NOMO-1 treated with dmso at 0.1 percent for 144 hours (cell line): ENCODE results near the gene SLC6A6.

Experiments used
- DNase-seq: peaks from one replicate; lab custom pipeline; 2025; ENCODE audit not compliant: unreplicated experiment; lab: John Stamatoyannopoulos, UW

Gene SLC6A6

DNA sequence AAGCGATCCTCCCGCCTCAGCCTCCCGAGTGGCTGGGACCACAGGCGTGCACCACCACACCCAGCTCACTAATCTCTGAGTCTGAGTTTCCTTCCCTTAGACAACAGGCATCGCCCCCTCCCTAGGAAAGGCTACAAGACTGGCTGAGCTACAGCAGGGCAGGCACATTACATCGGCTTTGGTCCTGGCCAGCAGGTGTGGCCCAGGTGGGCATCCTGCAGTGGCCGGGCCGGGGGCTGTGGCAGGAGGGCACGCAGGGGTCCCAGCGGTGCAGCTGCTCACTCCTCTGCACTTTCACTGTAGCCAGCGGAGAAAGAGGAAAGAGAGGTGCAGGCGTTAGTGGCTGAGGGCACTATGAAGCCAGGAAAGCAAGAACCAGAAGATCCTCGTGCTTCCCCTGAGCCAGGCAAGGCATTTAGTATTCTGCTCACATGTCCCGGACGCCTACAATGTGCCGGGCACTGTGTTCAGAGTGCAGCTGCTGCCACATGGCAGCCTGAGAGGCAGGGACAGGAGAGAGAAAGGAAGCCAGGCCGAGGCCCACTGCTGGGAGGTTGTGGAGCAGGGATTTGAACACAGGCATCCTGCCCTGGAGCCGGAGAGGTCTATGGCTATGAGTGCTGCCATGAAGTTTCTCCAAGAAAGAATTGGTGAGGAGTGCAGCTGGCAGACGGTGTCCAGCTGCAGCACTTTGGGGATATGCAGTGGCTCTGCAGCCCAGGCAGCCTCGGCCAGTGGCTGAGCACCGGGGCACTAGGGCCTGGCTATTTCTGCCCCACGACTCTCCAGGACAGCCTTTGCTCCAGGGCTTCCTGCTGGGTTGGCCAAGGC lies 115.4 kb downstream of the SLC6A6 start:
- DNase-seq, result no peak

DNA sequence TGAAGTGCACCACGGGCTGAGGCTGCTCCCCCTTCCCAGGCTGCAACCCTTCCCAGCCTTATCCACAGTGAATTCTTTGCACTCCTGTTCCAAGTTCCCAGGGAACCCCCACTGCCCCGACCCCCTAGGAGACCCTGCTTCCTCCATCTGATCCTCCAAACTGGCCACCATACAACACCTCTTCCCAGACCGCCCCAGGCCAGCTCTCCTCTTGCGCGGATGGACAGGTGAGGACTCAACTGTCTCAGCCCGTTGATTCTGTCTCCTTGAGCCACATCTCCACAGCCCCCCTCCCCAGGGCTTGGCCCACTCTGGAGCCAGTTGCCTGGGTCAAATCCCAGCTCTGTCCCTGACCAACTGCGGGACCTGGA lies 116.0 kb downstream of the SLC6A6 start:
- DNase-seq, result no peak

DNA sequence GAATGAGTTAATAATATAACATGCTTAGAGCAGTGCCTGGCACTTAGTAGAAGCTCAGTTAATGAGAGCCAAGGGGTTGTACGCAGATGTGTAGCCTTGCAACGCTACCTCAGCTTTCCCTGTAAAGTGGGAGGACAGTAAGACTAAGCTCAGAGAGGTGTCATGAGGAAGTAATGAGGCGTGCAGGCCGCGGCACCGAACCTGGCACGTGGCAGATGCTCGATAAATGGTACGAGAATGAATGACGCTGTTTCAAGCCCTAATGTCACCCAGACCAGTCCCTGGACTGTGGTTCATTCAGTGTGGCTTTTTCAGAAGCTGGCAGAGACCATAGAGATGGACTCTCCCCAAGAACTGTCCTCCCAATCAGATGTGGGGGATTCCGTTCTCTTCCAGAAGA lies 116.5 kb downstream of the SLC6A6 start:
- DNase-seq, result no peak

DNA sequence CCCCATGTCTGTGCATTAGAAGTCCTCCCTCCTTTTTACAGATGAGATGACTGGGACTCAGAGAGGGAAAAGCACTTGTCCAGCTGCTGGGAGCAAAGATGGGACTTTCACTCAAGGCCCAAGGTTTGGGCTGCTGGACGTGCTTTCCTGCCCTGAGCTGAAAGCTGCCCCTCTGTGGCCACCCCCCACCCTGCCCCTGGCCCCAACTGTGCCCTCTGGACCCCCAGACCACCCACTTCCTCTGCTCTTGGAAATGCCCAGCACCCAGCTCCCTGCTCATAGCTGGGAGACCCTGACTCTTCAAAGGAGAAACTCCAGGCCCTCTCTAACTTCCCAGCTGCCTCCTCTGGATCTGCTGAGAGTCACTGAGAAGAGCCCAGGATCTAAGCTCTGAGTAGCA lies 117.0 kb downstream of the SLC6A6 start:
- DNase-seq, result no peak

DNA sequence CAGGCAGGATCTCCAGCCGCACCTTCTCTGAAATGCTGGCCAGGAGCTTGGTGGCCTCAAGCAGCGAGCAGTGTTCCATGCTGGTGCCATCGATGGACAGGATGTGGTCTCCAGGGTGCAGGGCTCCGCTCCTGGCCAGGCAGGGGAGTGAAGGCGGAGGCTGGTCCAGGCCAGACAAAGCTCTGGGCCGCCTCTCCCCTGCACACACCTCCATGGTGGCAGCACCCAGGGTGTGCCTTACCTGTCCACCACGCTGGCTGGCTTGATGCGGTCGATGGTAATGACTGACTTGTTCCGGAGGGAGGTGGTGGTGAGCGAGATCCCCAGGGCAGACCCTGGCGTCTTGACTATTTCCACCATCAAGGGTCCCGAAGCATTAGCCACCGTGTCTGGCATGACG lies 117.7 kb downstream of the SLC6A6 start:
- no peak for DNase-seq

DNA sequence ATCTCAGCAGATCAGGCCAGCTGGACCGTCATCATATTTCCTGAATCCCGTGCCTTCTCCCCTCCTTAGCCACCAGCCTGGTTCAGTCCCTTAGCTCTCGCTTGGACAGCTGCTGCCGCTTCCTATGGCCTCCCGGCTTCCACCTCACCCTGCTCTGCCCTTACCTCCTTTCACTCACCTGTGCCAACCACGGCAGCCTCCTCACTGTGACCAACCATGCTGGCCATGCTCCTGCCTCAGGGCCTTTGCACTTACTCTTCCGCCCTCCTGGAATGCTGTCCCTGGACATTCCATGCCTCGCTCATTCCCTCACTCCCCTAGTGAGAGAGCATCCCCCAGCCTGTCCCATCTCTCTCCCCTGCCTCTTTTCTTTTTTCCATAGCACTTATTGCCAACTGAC lies 118.6 kb downstream of the SLC6A6 start:
- no peak for DNase-seq

DNA sequence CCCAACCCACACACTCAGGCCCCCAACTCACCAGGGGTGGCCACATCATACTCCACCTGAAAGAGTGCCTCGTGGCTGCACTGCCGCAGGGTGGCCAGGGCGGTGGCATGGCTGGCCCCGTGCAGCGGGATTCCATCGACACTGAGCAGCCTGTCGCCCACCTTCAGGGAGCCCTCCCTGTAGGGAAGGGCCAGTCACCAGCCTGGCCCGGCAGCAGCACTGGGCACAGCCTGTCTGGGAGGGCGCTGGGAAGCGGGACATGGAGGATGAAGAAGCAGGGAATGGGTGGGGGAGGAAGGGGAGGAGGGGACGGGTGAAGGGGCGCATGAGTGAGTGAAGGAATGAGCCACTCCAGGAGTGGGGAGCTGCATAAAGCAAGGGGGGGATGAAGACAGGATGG lies 119.2 kb downstream of the SLC6A6 start:
- DNase-seq, result no peak

DNA sequence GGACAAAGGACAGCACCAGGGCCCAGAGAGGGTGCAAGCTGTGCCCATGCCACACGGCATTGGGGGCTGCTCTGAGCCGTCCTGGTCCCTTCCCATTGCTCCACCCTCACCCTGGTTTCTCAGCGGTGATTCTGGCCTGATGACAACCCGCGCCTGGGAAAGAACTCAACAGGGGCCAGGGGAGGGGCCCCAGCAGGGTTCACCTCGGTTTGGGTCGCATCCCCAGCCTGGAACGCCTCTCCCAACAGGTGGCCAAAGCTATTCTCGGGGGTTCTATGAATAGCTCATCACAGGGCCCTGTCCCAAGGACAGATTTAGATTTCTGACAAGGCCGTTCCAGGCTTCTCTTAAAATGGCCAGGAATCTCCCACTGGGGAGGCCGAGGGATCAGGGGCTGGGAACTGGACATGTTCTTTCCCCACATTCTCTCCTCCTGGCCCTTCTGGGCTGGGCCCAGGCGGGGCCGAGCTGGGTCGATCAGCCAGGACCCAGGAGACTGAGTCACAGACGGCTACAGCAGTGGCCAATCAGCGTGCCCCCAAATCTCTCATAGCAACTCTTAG lies 119.8 kb downstream of the SLC6A6 start:
- no peak for DNase-seq

DNA sequence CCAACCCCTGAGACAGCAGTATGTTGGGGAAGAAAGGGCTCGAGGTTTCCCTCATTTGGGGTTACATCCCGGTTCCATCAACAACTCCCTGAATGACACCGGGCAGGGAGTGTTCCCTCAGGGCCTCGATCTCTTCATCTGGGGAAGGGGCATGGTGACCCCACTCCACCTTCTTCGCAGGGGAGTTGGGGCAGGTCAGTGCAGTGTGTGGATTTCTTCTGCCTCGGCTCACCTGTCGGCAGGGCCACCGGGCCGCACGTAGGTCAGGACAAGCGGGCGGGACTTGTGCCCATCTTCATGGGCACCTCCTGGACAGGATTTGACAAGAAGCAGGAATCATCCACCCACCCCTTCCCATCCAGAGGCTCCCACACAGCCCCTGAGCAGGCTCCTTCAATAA lies 120.4 kb downstream of the SLC6A6 start:
- DNase-seq, result no peak

DNA sequence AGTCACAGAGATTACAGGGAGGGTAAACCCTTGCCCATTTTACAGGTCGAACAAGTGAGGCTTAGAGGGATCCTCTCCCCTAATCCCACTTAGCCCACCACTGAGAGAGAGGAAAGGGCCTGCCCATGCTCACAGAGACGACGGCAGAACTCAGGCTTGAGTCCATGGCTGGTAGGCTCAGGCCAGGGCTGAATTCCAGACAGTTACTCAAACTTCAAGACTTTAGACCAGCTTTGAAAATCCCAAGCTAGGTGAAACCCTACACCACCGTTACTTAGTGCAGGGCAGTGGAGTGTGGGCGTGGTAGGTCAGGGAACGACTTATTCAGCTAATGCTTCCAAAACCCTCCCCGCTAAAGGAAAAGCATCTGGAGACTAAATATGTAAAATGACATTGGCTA lies 121.4 kb downstream of the SLC6A6 start:
- no peak for DNase-seq

DNA sequence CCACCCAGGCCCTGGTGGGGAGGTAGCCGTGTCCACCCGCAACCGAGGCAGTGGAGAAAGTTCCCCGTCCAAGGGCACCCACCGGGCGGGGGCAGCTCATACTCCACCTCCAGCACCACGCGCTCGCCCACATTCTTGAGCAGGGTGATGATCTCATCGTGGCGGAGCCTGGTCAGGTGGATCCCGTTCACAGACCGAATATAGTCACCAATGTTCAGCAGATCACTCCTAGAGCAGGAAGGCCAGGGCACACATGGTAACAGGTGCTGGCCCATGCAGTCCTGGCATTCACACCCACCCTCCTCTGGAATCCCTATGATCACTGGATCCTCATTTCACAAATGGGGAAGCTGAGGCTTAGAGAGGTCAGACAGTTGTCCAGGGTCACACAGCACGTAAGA lies 121.9 kb downstream of the SLC6A6 start:
- DNase-seq, result no peak

DNA sequence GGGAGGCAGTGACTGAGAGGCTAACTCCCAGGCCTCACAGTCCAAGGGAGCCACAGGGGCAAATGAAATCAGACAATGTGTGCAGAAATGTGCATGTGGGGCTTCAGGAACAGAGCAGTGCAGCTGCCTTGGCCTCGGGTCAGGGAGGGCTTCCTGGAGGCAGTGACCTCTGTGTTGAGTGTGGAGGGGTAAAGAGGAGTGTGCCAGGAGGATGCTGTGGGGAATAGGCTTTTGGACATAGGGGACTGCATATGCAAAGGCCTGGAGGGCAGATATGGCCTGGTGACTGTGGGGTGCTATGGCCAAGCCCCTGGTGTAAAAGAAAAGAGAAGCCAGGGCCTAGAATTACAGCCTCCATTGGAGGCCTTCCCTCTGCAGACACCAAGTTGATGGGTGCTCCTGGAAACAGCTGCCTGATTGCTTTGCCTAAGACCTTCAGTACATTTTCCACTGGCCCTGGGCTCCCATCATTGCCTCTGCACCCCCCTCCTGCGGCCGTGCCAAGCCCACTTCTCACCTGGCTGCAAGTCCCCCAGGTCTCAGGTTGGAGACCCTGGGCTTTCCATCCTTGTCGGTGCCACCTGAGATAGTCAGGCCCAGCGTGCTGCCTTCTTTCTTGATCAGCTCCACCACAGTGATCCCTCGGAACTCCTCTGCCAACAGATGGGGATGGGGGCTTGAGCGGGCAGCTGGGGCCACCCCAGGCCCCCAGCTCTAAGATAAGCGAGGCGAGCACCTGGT lies 122.7 kb downstream of the SLC6A6 start:
- DNase-seq, result no peak

DNA sequence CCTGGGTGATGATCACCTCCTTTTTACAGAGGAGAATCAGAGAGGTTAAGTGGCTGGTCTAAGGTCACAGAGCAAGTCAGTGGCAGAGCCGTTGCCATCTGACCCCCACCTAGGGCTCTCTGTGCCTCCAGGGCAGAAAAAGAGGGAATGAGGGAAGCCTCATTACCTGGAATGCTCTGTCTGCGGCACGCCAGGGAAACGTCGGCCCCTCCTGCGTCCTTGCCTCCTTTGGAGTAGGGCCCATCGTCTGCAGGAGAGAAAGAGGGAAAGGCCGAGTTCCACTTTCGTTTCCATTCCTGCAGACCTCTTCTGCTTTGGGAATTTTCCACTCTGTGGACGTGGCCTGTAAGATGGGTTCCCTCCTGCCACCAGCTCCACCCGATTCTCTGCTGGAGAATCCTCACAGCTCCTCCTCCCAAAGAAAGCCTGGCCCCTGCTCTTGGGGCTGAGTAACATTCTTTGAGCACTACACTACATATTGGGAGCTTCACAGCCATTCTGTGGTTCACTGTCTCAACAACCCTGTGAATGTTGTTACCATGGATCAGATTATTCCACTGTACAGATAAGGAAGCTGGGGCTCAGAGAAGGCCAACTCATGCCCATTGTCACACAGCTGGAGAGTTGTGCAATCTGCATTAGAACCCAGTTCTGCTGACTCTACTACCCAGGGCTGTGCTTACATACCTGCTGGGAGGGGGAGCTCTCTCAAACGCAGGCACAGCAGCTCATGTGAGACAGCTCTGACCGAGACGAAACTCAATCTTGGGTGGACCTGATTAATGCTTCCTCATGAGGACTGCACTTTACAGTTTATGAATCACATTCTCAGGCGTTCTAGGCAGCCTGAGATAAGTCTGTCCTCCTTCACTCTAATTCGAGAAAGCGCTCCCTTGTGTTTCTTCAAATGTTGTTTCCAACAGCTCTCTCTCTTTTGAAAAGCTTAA lies 123.6 kb downstream of the SLC6A6 start:
- DNase-seq, result no peak

DNA sequence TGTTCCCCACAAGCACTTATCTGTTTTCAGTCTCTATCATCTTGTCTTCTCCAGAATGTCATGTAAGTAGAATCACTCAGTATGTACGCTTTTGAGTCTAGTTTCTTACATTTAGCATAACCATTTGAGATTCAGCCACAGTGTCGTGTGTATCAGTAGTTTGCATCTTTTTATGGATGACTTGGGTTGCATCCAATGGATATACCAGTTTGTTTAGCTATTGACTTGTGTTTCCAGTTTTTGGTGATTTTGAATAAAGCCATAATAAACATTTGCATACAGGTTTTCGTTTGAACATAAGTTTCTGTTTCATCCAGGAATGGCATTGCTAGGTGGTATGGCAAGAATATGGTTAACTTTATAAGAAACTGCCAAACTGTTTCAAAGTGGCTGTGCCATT lies 125.7 kb downstream of the SLC6A6 start:
- DNase-seq, result no peak

DNA sequence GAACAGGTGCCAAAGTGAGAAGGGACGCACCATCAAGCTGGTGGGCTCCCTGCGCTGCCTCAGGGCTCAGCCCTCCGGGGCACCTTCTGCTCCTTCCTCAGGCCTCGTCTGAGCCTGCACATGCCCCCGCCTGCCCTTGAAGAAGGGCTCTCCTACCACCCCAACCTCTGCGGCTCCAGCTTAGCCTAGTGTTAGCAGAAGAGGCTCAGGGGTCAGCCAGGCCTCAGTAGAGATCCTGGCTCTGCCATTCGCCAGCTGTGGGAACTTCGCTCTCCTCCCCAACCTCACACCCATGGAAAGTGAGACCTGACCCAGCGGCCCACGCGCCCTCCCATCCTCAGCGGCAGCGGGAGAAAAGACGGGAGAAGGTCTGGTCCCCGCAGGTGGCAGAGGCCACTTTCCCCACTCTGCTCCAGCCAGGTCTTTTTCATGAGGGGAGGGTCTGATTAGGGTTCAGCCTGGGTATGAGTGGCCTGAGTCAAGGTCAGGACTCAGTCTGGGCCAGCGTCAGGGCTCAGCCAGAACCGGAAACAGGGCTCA lies 129.5 kb downstream of the SLC6A6 start:
- no peak for DNase-seq

DNA sequence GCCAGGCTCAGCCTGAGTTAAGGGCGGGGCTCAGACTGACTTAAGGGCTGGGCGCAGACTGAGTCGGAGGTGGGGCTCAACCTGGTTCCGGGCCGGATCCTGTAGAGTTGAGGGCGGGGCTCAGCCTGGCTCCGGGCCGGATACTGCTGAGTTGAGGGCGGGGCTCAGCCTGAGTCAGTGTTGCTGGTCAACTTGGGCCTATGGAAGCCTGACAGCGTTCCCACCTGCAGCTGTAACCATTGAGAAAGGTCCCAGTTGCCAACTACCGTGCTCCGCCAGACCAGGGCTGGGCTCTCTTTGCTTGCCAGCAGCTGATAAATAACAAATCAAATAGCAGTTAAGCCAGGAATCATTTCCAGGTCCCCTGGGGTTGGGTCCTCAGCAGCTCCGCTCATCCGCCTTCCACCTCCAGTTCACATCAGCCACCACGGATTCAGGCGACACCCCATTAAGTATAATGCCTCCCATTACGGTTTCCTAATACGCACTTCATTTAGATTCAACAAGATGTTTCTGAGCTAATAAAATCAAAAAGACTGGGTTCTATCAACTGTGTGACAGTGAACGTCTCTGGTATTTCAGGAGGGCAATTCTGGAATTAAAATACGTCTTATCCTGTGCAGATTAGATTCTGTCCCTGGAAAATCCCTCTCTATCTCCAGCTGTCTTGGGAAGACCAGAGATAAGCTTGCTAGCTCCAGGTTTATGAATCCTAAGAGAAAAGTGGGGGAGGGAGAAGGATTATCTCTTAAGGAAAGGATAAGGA lies 130.5 kb downstream of the SLC6A6 start:
- no peak for DNase-seq

DNA sequence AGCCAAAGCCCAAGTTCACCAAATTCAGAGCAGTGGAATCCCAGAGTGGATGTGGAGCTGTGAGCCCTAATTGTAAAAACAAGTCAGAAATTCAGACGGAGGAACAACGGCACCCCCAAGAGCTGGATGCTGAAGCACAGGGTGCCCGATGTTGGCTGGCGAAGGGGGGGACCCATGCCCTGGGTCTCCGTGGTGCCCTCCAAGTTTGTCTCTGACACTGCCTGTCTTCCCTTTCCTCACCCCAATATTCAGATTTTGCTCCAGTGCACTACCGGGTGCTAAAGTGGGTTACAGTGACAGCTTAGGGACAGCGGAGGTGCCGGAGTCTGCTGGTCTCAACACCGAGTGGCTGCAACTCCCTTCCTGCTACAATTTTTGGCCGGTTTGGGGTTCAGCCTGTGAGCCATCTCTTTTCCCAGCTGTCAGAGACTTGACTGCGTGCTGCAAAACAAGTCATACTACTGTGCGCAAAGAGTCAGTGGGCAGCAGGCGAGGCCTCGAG lies 131.1 kb downstream of the SLC6A6 start:
- no peak for DNase-seq

DNA sequence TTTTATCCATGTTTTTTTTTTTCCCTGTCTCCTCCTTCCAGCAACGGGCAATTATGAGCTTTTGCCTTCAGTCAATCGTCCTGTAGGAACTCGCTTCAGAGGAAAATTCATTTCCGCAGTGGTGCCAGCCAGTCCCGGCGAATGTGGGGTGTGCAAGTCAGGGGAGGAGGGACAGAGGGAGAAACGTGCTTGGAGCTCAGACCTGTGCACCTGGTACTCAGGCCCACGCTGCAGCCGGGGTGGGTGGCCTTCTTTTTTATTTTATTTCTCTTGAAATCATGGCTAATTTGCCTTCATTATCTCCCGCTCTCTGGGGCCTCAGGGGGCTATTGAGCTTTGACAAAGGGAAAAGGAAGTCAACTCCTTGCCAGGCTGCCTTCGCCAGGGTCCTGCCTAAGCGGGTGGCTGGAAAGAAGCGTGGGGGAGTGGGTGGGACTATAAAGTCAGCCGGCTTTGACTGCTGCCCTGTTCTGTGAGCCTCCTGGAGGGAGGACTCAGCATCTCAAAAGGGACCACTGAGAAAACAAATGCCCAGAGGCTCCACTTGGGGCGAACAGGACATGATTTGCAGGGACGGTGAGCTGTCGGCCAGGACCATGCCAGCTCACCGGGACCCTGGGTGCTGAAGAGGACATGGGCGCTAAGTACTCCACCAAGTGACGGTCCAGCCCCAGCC lies 132.2 kb downstream of the SLC6A6 start:
- no peak for DNase-seq

DNA sequence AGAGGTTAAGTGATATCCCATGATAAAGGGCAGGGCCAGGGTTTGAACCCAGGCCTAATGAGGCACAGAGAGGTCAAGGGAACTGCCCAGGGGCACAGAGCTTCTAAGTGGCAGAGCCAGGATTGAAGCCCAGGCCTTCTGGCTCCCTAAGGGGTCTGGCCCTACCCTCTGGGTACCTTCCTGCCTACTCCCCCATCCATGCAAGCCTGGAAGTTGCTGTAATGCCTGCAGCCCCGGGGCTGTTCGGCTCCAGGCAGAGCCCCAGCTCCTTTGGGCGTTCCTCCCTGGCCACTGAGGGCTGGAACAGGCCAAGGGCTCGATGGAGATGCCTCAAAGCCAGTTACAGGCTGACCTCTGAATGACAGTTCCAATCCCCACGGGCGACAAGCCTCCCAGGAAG lies 133.2 kb downstream of the SLC6A6 start:
- DNase-seq, result no peak
